IPS-18a (cell line): Measurements from ENCODE around the gene KLHL29.

ENCODE experiments used
- H3K27ac ChIP-seq: one replicate; pipeline ENCODE4 v1.5.1; 2013; ENCODE audit warnings: low read length
- H3K27me3 ChIP-seq: one replicate; pipeline ENCODE4 v1.6.1; 2013; ENCODE audit warnings: mild to moderate bottlenecking, low read length; ENCODE audit not compliant: control insufficient read depth, insufficient read depth
- H3K36me3 ChIP-seq: one replicate; pipeline ENCODE4 v1.6.1; 2013; ENCODE audit warnings: low read depth, low read length; ENCODE audit not compliant: control insufficient read depth
- H3K4me1 ChIP-seq: one replicate; pipeline ENCODE4 v1.6.1; 2013; ENCODE audit warnings: low read depth, low read length; ENCODE audit not compliant: control insufficient read depth
- H3K4me3 ChIP-seq: one replicate; pipeline ENCODE4 v1.5.1; 2013; ENCODE audit warnings: low read length
- H3K9ac ChIP-seq: one replicate; pipeline ENCODE4 v1.6.1; 2013; ENCODE audit warnings: mild to moderate bottlenecking, low read length, moderate library complexity
- H3K9me3 ChIP-seq: one replicate; pipeline ENCODE4 v1.6.1; 2013; ENCODE audit warnings: low read depth, low read length; ENCODE audit not compliant: control insufficient read depth

KLHL29 gene

GRCh38 chr2:23745068-23745725 lies 360.2 kb downstream of the KLHL29 start:
- Histone ChIP-seq H3K36me3 (no peaks in the 10 kb centered on the region), H3K27ac (no peak overlapping the region), H3K27me3 (no peaks in the 10 kb centered on the region), H3K9ac (no peak overlapping the region), H3K9me3 (no peaks in the 10 kb centered on the region), H3K4me1 (peaks cover 8% of the 10 kb centered on the region), H3K4me3 (no peak overlapping the region)

GRCh38 chr2:23745726-23746105 lies 360.7 kb downstream of the KLHL29 start:
- Histone ChIP-seq H3K27me3 (no peaks in the 10 kb centered on the region), H3K9me3 (no peaks in the 10 kb centered on the region), H3K9ac (no peak overlapping the region), H3K4me3 (no peak overlapping the region), H3K4me1 (peaks cover 9% of the 10 kb centered on the region), H3K27ac (no peak overlapping the region), H3K36me3 (no peaks in the 10 kb centered on the region)

- Histone ChIP-seq H3K27me3 (no peaks in the 10 kb centered on the region), H3K9ac (no peak overlapping the region), H3K27ac (no peak overlapping the region), H3K36me3 (no peaks in the 10 kb centered on the region), H3K4me1 (peaks cover 15% of the 10 kb centered on the region), H3K4me3 (no peak overlapping the region), H3K9me3 (no peaks in the 10 kb centered on the region)
Measured at GRCh38 chr2:23746141-23746863, 361.3 kb downstream of the KLHL29 start.

GRCh38 chr2:23751747-23752265 lies 366.8 kb downstream of the KLHL29 start:
- Histone ChIP-seq H3K36me3 (peaks cover 4% of the 10 kb centered on the region), H3K4me1 (peaks cover 22% of the 10 kb centered on the region), H3K27me3 (no peaks in the 10 kb centered on the region), H3K9ac (no peak overlapping the region), H3K9me3 (no peaks in the 10 kb centered on the region), H3K4me3 (no peak overlapping the region), H3K27ac (no peak overlapping the region)

GRCh38 chr2:23753291-23754010 lies 368.5 kb downstream of the KLHL29 start:
- Histone ChIP-seq H3K27me3 (no peaks in the 10 kb centered on the region), H3K9ac (no peak overlapping the region), H3K36me3 (peaks cover 12% of the 10 kb centered on the region), H3K27ac (no peak overlapping the region), H3K9me3 (no peaks in the 10 kb centered on the region), H3K4me1 (peaks cover 22% of the 10 kb centered on the region), H3K4me3 (no peak overlapping the region)

- H3K9me3 ChIP-seq = no peaks in the 10 kb centered on the region
- H3K4me1 ChIP-seq = peaks cover 13% of the 10 kb centered on the region
- no peak overlapping the region for H3K4me3 ChIP-seq
- no peak overlapping the region for H3K9ac ChIP-seq
- H3K27me3 ChIP-seq = no peaks in the 10 kb centered on the region
- peaks cover 12% of the 10 kb centered on the region for H3K36me3 ChIP-seq
- H3K27ac ChIP-seq = no peak overlapping the region
Measured at GRCh38 chr2:23754970-23755369, 370.0 kb downstream of the KLHL29 start.

GRCh38 chr2:23756593-23757292 lies 371.8 kb downstream of the KLHL29 start:
- Histone ChIP-seq H3K9me3 (no peaks in the 10 kb centered on the region), H3K36me3 (peaks cover 17% of the 10 kb centered on the region), H3K4me3 (no peak overlapping the region), H3K27ac (no peak overlapping the region), H3K4me1 (peaks cover 3% of the 10 kb centered on the region), H3K27me3 (no peaks in the 10 kb centered on the region), H3K9ac (no peak overlapping the region)

- Histone ChIP-seq H3K9me3 (no peaks in the 10 kb centered on the region), H3K27ac (no peak overlapping the region), H3K9ac (no peak overlapping the region), H3K27me3 (no peaks in the 10 kb centered on the region), H3K36me3 (peaks cover 17% of the 10 kb centered on the region), H3K4me3 (no peak overlapping the region), H3K4me1 (no peaks in the 10 kb centered on the region)
Measured at GRCh38 chr2:23757686-23758433, 372.9 kb downstream of the KLHL29 start.
